HEK293 (cell line): ENCODE measurements around the gene POLN.

ENCODE experiments used
- CTCF ChIP-seq: fragments of 450-650 bp; formaldehyde crosslinking; IDR thresholded peaks from 2 replicates; pipeline ENCODE4 v1.5.1; 2016; ENCODE audit warnings: missing biosample characterization, missing genetic modification characterization
- PATZ1 ChIP-seq: fragments of 450-650 bp; formaldehyde crosslinking; IDR thresholded peaks from 2 replicates; pipeline ENCODE4 v1.5.1; 2016; ENCODE audit warnings: missing biosample characterization, missing genetic modification characterization
- REPIN1 ChIP-seq: fragments of 450-650 bp; formaldehyde crosslinking; IDR thresholded peaks from 2 replicates; pipeline ENCODE4 v1.5.1; 2017; ENCODE audit warnings: missing biosample characterization, missing genetic modification characterization, low read depth
- YY1 ChIP-seq: fragments of 450-650 bp; formaldehyde crosslinking; IDR thresholded peaks from 2 replicates; pipeline ENCODE4 v1.5.1; 2018; ENCODE audit warnings: missing biosample characterization, missing genetic modification characterization
- ZNF350 ChIP-seq: fragments of 450-650 bp; formaldehyde crosslinking; IDR thresholded peaks from 2 replicates; pipeline ENCODE4 v1.5.0; 2017; ENCODE audit warnings: missing biosample characterization, mild to moderate bottlenecking, missing genetic modification characterization

- TF ChIP-seq CTCF (tag by site-specific recombination) = no peak
- TF ChIP-seq YY1 (tag by site-specific recombination) = no peak
- no peak for TF ChIP-seq REPIN1
- TF ChIP-seq ZNF350 (tag by site-specific recombination) = no peak
- TF ChIP-seq PATZ1 (tag by site-specific recombination) = no peak
Observed at GRCh38 chr4:2025817-2026216, 216.1 kb downstream of the POLN start.
